A673 (cell line): ENCODE measurements around the gene WNT2. TPM values are rescaled to one million over a fixed set of nuclear protein-coding genes. Genes with fewer than 3 reads are reported as not detected.

Source experiments
- BruUV-seq: library from RNA; stranded (reverse); fragments of 400-500 nt; replicated peaks from 2 replicates; lab custom pipeline; 2021; lab: Mats Ljungman, UMichigan
- CTCF ChIA-PET: fragments of 300-600 bp; sonication (Branson Sonifier 250); formaldehyde crosslinking; loops from one replicate; lab custom pipeline; 2022; ENCODE audit warnings: antibody characterized with exemption; lab: Charles Lee
- POLR2A ChIA-PET: fragments of 300-600 bp; sonication (Branson Sonifier 250); formaldehyde crosslinking; loops from one replicate; lab custom pipeline; 2022; ENCODE audit warnings: antibody characterized with exemption; ENCODE audit not compliant: low non-redundant PET; lab: Charles Lee
- DNase-seq: peaks from one replicate; pipeline ENCODE4 v3.0.0-alpha.2; 2015; ENCODE audit warnings: low spot score
- H3K27ac ChIP-seq: fragments of 200-600 bp; sonication (generic); 2 replicates; pipeline ENCODE4 v1.5.1; 2016; ENCODE audit warnings: mixed run types, low read depth, mild to moderate bottlenecking, mixed read lengths, antibody characterized with exemption, low read length; ENCODE audit not compliant: poor library complexity, severe bottlenecking
- H3K27me3 ChIP-seq: fragments of 200-600 bp; sonication (generic); replicated peaks from 2 replicates; pipeline ENCODE4 v1.6.1; 2017; ENCODE audit warnings: mixed run types, low read depth, mild to moderate bottlenecking, mixed read lengths, antibody characterized with exemption, low read length; ENCODE audit not compliant: insufficient read depth, poor library complexity
- H3K36me3 ChIP-seq: fragments of 200-600 bp; sonication (generic); 2 replicates; pipeline ENCODE4 v1.6.1; 2016; ENCODE audit warnings: mixed run types, mild to moderate bottlenecking, mixed read lengths, antibody characterized with exemption, low read length; ENCODE audit not compliant: insufficient read depth, poor library complexity, severe bottlenecking
- H3K4me1 ChIP-seq: fragments of 200-600 bp; sonication (generic); 2 replicates; pipeline ENCODE4 v1.6.1; 2017; ENCODE audit warnings: mixed run types, mild to moderate bottlenecking, mixed read lengths, antibody characterized with exemption, low read length; ENCODE audit not compliant: insufficient read depth, poor library complexity, severe bottlenecking
- H3K4me3 ChIP-seq: fragments of 200-600 bp; sonication (generic); 2 replicates; pipeline ENCODE4 v1.5.1; 2016; ENCODE audit warnings: low read depth, mixed run types, mild to moderate bottlenecking, mixed read lengths, low read length; ENCODE audit not compliant: poor library complexity, severe bottlenecking
- H3K9me3 ChIP-seq: fragments of 200-600 bp; sonication (generic); 2 replicates; pipeline ENCODE4 v1.6.1; 2016; ENCODE audit warnings: mixed run types, low read depth, mild to moderate bottlenecking, mixed read lengths, antibody characterized with exemption, low read length; ENCODE audit not compliant: poor library complexity, severe bottlenecking
- CTCF ChIP-seq: fragments of 300-800, 200-600 bp; sonication (generic); conservative IDR thresholded peaks from 2 replicates; pipeline ENCODE4 v1.5.1; 2017; ENCODE audit warnings: low read depth, mild to moderate bottlenecking, antibody characterized with exemption, low read length, moderate library complexity, mixed read lengths
- EZH2 ChIP-seq: fragments of 200-600 bp; sonication (generic); IDR thresholded peaks from 2 replicates; pipeline ENCODE4 v1.6.1; 2017; ENCODE audit warnings: borderline replicate concordance, low read depth, mild to moderate bottlenecking, mixed read lengths, antibody characterized with exemption, low read length; ENCODE audit not compliant: poor library complexity, severe bottlenecking
- intact Hi-C: fragments of 100-400 bp; cut with micrococcal nuclease; formaldehyde crosslinking; loops from one replicate; pipeline ENCODE4 v1.10.0; 2022; ENCODE audit not compliant: unreplicated experiment
- total RNA-seq: library from RNA; stranded (reverse); gene quantifications from 2 replicates; pipeline ENCODE4 v1.2.3, GENCODE V29; 2021

WNT2 gene
- total RNA-seq, 1 experiment from 2014 or later, result not detected

DNA sequence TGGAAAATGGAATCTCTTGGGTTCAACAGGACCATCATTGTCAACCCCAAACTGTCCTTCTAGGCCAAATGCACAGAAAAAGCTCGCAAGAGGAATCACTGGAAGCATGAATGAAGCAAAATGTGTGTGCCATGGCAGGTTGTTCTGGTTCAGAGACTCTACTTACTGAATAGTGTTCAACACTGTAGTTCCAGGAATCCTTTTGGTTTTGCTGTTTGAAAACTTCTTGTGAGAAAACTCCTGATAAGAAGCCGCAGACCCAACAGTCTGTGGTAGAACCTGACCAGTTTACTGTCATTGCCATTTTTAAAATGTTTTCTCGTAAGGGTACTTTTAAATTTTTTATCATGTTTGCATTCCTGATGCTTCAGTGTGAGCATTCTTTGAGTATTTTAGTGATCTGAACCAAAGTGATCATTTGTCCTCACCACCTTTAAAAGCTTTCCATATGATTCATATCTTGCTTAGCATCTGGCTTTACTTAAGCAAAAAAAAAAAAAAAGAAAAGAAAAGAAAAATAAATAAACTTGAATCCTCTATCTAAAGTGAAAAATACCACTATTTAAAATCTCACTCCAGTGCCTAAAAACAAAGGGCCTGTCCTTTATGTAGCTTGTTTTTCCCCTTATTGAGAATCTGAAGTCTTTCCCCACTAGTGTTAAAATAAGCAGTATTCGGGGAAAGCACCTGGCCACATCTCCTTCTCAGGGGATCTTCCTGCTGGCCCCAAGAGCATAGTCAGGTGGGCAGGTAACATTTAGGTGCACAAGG lies 92.4 kb downstream of the WNT2 start:
- no peaks in the 10 kb centered on the region for H3K27me3 ChIP-seq
- ChIA-PET CTCF (no interaction called here), POLR2A (no interaction called here)
- H3K36me3 ChIP-seq, result no peaks in the 10 kb centered on the region
- no peak for DNase-seq
- BruUV-seq, result no TSS peak
- intact Hi-C loops, result no loop called here
- no peaks in the 10 kb centered on the region for H3K4me1 ChIP-seq
- TF ChIP-seq EZH2 (no peak), CTCF (no peak)
- H3K4me3 ChIP-seq, result no peak overlapping the region
- H3K27ac ChIP-seq, result no peak overlapping the region
- no peaks in the 10 kb centered on the region for H3K9me3 ChIP-seq

GRCh38 chr7:117229350-117229749 lies 93.5 kb downstream of the WNT2 start:
- BruUV-seq, result no TSS peak
- DNase-seq, result no peak
- Histone ChIP-seq H3K27ac (no peak overlapping the region), H3K9me3 (no peaks in the 10 kb centered on the region), H3K27me3 (no peaks in the 10 kb centered on the region), H3K4me1 (no peaks in the 10 kb centered on the region), H3K36me3 (no peaks in the 10 kb centered on the region), H3K4me3 (no peak overlapping the region)
- ChIA-PET CTCF (no interaction called here), POLR2A (no interaction called here)
- TF ChIP-seq CTCF (no peak), EZH2 (no peak)
- intact Hi-C loops, result no loop called here

DNA sequence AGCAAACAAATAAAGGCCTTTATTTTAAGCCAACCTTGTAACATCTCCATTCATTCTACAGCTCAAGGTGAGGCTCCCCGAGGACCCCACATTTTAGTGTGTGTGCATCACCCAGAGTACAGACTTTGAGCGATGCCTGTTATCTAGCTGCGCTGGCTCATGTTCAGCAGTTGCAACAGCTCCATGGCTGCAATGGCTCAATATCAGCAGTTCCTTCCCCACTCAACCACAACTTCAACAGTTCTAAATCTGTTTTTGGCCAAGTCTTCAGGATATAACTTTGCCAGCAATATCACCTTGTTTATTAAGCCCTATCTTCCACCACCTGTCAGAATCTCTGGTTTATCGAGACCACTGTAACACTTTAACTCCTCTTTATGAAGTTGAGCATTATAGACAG lies 95.8 kb downstream of the WNT2 start:
- Histone ChIP-seq H3K27ac (no peak overlapping the region), H3K9me3 (no peaks in the 10 kb centered on the region), H3K36me3 (no peaks in the 10 kb centered on the region), H3K27me3 (no peaks in the 10 kb centered on the region), H3K4me1 (no peaks in the 10 kb centered on the region), H3K4me3 (no peak overlapping the region)
- POLR2A ChIA-PET, result no interaction called here
- CTCF ChIA-PET, result no interaction called here
- TF ChIP-seq EZH2 (no peak), CTCF (no peak)
- no peak for DNase-seq
- no TSS peak for BruUV-seq
- intact Hi-C loops, result no loop called here
